Trophoblast cell (in vitro differentiated cells and primary cell): ENCODE data around the gene RNF121.

ENCODE experiments used
- DNase-seq, 2 donors: peaks; one replicate each; pipeline ENCODE4 v3.0.0-alpha.2; 2016
- H2AFZ ChIP-seq: 2 replicates; pipeline ENCODE4 v1.6.1; 2013; ENCODE audit warnings: low read length, moderate library complexity, mild to moderate bottlenecking; ENCODE audit not compliant: insufficient read depth, poor library complexity
- H2AK5ac ChIP-seq: 2 replicates; pipeline ENCODE4 v1.6.1; 2013; ENCODE audit warnings: mild to moderate bottlenecking, low read length
- H2BK120ac ChIP-seq: 2 replicates; pipeline ENCODE4 v1.6.1; 2013; ENCODE audit warnings: low read length, mild to moderate bottlenecking, moderate library complexity; ENCODE audit not compliant: insufficient read depth, poor library complexity
- H2BK12ac ChIP-seq: 2 replicates; pipeline ENCODE4 v1.6.1; 2013; ENCODE audit warnings: mild to moderate bottlenecking, low read length, moderate library complexity
- H2BK5ac ChIP-seq: 2 replicates; pipeline ENCODE4 v1.6.1; 2013; ENCODE audit warnings: low read length, low read depth, moderate library complexity, mild to moderate bottlenecking; ENCODE audit not compliant: poor library complexity
- H3K14ac ChIP-seq: 2 replicates; pipeline ENCODE4 v1.6.1; 2013; ENCODE audit warnings: mild to moderate bottlenecking, low read length
- H3K18ac ChIP-seq: 2 replicates; pipeline ENCODE4 v1.6.1; 2013; ENCODE audit warnings: mild to moderate bottlenecking, low read length
- H3K23ac ChIP-seq: 2 replicates; pipeline ENCODE4 v1.6.1; 2013; ENCODE audit warnings: low read length
- H3K27ac ChIP-seq: 2 replicates; pipeline ENCODE4 v1.5.1; 2013; ENCODE audit warnings: low read depth, mild to moderate bottlenecking, inconsistent platforms, low read length, moderate library complexity
- H3K27me3 ChIP-seq: 2 replicates; pipeline ENCODE4 v1.6.1; 2013; ENCODE audit warnings: inconsistent platforms, mild to moderate bottlenecking, low read length, moderate library complexity; ENCODE audit not compliant: insufficient read depth
- H3K36me3 ChIP-seq, 2 experiments: 1 replicate in 1 of 2; 2 replicates in 1 of 2; pipeline ENCODE4 v1.6.1; 2013; ENCODE audit warnings: low read length in 2 of 2, mild to moderate bottlenecking in 2 of 2, moderate library complexity in 1 of 2; ENCODE audit not compliant: insufficient read depth in 2 of 2, control insufficient read depth in 1 of 2
- H3K4ac ChIP-seq: 2 replicates; pipeline ENCODE4 v1.6.1; 2013; ENCODE audit warnings: low read depth, mild to moderate bottlenecking, low read length, moderate library complexity
- H3K4me1 ChIP-seq, 2 experiments: 1 replicate in 1 of 2; 2 replicates in 1 of 2; pipeline ENCODE4 v1.6.1; 2013; ENCODE audit warnings: low read length in 2 of 2, mild to moderate bottlenecking in 2 of 2, moderate library complexity in 1 of 2; ENCODE audit not compliant: insufficient read depth in 2 of 2, control insufficient read depth in 1 of 2
- H3K4me2 ChIP-seq: 2 replicates; pipeline ENCODE4 v1.6.1; 2013; ENCODE audit warnings: inconsistent platforms, mild to moderate bottlenecking, low read length, moderate library complexity
- H3K4me3 ChIP-seq: 2 replicates; pipeline ENCODE4 v1.5.1; 2013; ENCODE audit warnings: mild to moderate bottlenecking, low read depth, low read length, inconsistent platforms
- H3K79me1 ChIP-seq: one replicate; pipeline ENCODE4 v1.6.1; 2013; ENCODE audit warnings: low read length
- H3K79me2 ChIP-seq: 2 replicates; pipeline ENCODE4 v1.6.1; 2013; ENCODE audit warnings: low read length, mild to moderate bottlenecking; ENCODE audit not compliant: control insufficient read depth, insufficient read depth, poor library complexity
- H3K9ac ChIP-seq: 2 replicates; pipeline ENCODE4 v1.6.1; 2013; ENCODE audit warnings: mild to moderate bottlenecking, low read length
- H3K9me3 ChIP-seq: 2 replicates; pipeline ENCODE4 v1.6.1; 2013; ENCODE audit warnings: low read depth, mild to moderate bottlenecking, control low read depth, inconsistent platforms, low read length; ENCODE audit not compliant: insufficient read depth
- H4K12ac ChIP-seq: 2 replicates; pipeline ENCODE4 v1.6.1; 2013; ENCODE audit warnings: low read depth, mild to moderate bottlenecking, low read length, moderate library complexity
- H4K8ac ChIP-seq: 2 replicates; pipeline ENCODE4 v1.6.1; 2013; ENCODE audit warnings: low read depth, mild to moderate bottlenecking, low read length, moderate library complexity
- H4K91ac ChIP-seq: one replicate; pipeline ENCODE4 v1.6.1; 2013; ENCODE audit warnings: low read depth, mild to moderate bottlenecking, low read length, moderate library complexity
- WGBS: extraction: QIAGEN DNeasy Blood & Tissue Kit; methylation state at CpG from one replicate; pipeline ENCODE4 v1.1.7; 2013; ENCODE audit warnings: missing lambda C conversion rate; ENCODE audit not compliant: insufficient read length, insufficient coverage; ENCODE audit errors: extremely low coverage; 5-methylcytosine and 5-hydroxymethylcytosine counted together

Gene RNF121

DNA sequence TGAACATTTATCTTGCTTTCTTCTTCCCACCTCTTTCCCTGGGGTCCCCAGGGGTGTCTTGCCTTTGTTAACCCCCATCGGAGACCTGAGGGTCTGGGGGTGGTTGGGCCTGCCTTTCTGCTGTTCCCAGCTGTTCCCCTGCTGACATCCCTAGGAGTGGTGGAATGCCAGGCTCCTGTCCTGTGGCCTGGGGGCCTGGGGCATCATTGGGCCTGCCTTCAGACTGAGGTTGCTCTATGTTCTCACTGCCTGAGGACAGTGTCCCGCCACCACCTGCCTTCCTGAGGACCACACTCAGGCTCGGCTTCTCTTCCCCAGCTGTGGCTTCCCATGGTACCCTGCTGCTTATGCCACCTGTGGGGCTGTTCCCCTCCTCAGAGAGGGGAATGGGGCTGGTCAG, 68.7 kb downstream of the RNF121 start:
- no CpG with 5 or more reads among the region's 3 CpGs for WGBS

DNA sequence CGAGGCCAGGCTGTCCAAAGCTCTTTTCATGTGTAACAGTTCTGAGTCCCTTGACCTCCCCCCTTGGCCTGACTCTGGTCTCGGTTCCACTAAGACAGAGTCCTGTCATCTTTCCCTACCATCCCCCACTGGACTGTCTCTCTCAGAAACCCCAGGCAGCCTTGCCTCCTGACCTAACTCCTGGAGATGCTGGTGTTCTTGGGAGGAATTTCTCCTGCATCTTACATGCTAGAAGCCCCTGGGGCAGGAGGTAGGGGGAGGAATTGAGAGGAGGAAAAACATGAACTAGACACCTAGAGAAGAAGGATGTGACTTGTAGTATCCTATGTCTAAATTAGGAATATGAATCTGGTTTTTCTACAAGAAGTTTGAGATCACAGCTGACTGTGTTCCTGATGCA, 69.2 kb downstream of the RNF121 start:
- H4K91ac ChIP-seq: no peak overlapping the region
- no peak overlapping the region for H3K14ac ChIP-seq
- H3K27ac ChIP-seq: no peak overlapping the region
- no peak overlapping the region for H3K18ac ChIP-seq
- H3K23ac ChIP-seq: no peak overlapping the region
- H2AK5ac ChIP-seq: no peak overlapping the region
- H3K4me3 ChIP-seq: no peak overlapping the region
- no peaks in the 10 kb centered on the region for H3K79me1 ChIP-seq
- H4K12ac ChIP-seq: no peak overlapping the region
- no peaks in the 10 kb centered on the region for H3K9me3 ChIP-seq
- H2BK5ac ChIP-seq: no peak overlapping the region
- no peak overlapping the region for H2BK12ac ChIP-seq
- no peaks in the 10 kb centered on the region for H3K27me3 ChIP-seq
- no CpG with 5 or more reads among the region's 2 CpGs for WGBS
- H3K36me3 ChIP-seq: peaks cover 34 to 35% of the 10 kb centered on the region in 2 experiments
- H3K4ac ChIP-seq: no peak overlapping the region
- DNase-seq: peak; percentile 54 to 72
- H3K4me1 ChIP-seq: peaks cover 5 to 10% of the 10 kb centered on the region in 2 experiments
- no peak overlapping the region for H2BK120ac ChIP-seq
- no peak overlapping the region for H3K9ac ChIP-seq
- no peaks in the 10 kb centered on the region for H3K79me2 ChIP-seq
- no peak overlapping the region for H4K8ac ChIP-seq
- no peak overlapping the region for H2AFZ ChIP-seq
- no peak overlapping the region for H3K4me2 ChIP-seq

More for the DNA sequence above, 68.7 kb downstream of the RNF121 start:
- H3K18ac ChIP-seq: no peak overlapping the region
- no peak overlapping the region for H3K14ac ChIP-seq
- no peaks in the 10 kb centered on the region for H3K79me1 ChIP-seq
- no peak overlapping the region for H3K4ac ChIP-seq
- no peak overlapping the region for H2BK5ac ChIP-seq
- no peak overlapping the region for H3K4me3 ChIP-seq
- H2AK5ac ChIP-seq: no peak overlapping the region
- H4K91ac ChIP-seq: no peak overlapping the region
- H3K4me1 ChIP-seq: peaks cover 5 to 10% of the 10 kb centered on the region in 2 experiments
- no peak overlapping the region for H2AFZ ChIP-seq
- no peak overlapping the region for H3K9ac ChIP-seq
- H2BK12ac ChIP-seq: no peak overlapping the region
- H3K79me2 ChIP-seq: no peaks in the 10 kb centered on the region
- H3K9me3 ChIP-seq: no peaks in the 10 kb centered on the region
- H3K36me3 ChIP-seq: peaks cover 31 to 32% of the 10 kb centered on the region in 2 experiments
- no peak overlapping the region for H3K23ac ChIP-seq
- H4K12ac ChIP-seq: no peak overlapping the region
- peak; percentile 75 to 85 for DNase-seq
- H2BK120ac ChIP-seq: no peak overlapping the region
- H3K27ac ChIP-seq: no peak overlapping the region
- no peak overlapping the region for H3K4me2 ChIP-seq
- H3K27me3 ChIP-seq: no peaks in the 10 kb centered on the region
- no peak overlapping the region for H4K8ac ChIP-seq

DNA sequence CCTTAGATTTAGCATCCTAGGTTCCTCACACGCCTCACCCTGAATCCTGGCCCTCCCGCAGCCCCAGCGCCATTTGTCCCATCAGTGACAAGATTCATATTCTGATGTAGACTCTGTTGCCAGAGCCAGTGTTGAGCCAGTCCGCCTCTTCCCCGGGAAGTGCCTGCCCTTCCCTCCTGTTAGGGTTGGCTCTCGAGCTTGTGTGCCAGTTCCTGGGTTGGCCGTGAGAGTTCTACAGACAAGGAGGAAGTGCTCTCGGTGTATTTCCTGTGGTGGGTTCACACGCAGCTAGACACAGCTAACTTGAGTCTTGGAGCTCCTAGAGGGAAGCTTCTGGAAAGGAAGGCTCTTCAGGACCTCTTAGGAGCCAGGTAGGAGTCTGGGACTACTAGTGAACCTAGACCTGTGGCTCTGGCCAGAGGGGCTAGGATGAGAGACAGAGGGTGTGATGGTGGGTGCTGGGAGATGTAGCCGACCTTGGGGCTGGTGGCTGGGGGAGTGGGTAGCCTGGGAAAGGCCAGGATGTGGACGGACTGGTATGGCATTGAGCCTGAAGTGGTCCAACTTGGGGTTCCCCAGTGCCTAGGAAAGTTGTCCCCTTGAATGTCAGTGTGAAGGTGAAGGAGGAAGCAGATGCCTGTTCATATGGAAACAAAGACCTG, 69.9 kb downstream of the RNF121 start, which contains the start of gene IL18BP:
Gene IL18BP (plus strand): TSS at position 261 of the 662 bp plus-strand sequence. CDS start 1,076 bp downstream, outside the sequence.
- Histone ChIP-seq H3K4ac (no peak within 1 kb of the TSS), H2BK5ac (no peak within 1 kb of the TSS), H4K8ac (no peak within 1 kb of the TSS), H3K23ac (no peak within 1 kb of the TSS), H3K27ac (no peak within 1 kb of the TSS), H2AK5ac (no peak within 1 kb of the TSS), H4K91ac (no peak within 1 kb of the TSS), H3K4me3 (no peak within 1 kb of the TSS), H4K12ac (no peak within 1 kb of the TSS), H2BK12ac (no peak within 1 kb of the TSS), H2AFZ (no peak within 1 kb of the TSS), H3K9me3 (no peaks in the 10 kb centered on the region), H3K14ac (no peak within 1 kb of the TSS), H3K79me2 (no peaks in the 10 kb centered on the region), H3K4me1 (peaks cover 5 to 10% of the 10 kb centered on the region in 2 experiments), H3K79me1 (no peaks in the 10 kb centered on the region), H3K18ac (no peak within 1 kb of the TSS), H3K36me3 (peaks cover 42 to 43% of the 10 kb centered on the region in 2 experiments), H3K4me2 (no peak within 1 kb of the TSS), H2BK120ac (no peak within 1 kb of the TSS), H3K27me3 (no peaks in the 10 kb centered on the region), H3K9ac (no peak within 1 kb of the TSS)
- WGBS: no CpG with 5 or more reads among the region's 11 CpGs
- peak in 1 of 2 donors; percentile 27 for DNase-seq

DNA sequence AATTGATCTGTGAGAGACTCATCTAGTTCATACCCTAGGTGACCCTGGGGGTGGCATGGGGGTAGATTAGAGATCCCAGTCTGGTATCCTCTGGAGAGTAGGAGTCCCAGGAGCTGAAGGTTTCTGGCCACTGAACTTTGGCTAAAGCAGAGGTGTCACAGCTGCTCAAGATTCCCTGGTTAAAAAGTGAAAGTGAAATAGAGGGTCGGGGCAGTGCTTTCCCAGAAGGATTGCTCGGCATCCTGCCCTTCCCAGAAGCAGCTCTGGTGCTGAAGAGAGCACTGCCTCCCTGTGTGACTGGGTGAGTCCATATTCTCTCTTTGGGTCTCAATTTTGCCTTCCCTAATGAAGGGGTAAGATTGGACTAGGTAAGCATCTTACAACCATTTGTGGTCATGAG, 70.5 kb downstream of the RNF121 start:
- Histone ChIP-seq H2AK5ac (no peak overlapping the region), H3K4me3 (no peak overlapping the region), H3K4me2 (no peak overlapping the region), H4K8ac (no peak overlapping the region), H3K18ac (no peak overlapping the region), H3K14ac (no peak overlapping the region), H3K27ac (no peak overlapping the region), H2AFZ (no peak overlapping the region), H3K9me3 (no peaks in the 10 kb centered on the region), H3K23ac (no peak overlapping the region), H3K9ac (no peak overlapping the region), H4K12ac (no peak overlapping the region), H3K79me1 (no peaks in the 10 kb centered on the region), H2BK5ac (no peak overlapping the region), H3K4ac (no peak overlapping the region), H4K91ac (no peak overlapping the region), H3K27me3 (no peaks in the 10 kb centered on the region), H2BK120ac (no peak overlapping the region), H3K4me1 (peaks cover 5 to 10% of the 10 kb centered on the region in 2 experiments), H2BK12ac (no peak overlapping the region), H3K36me3 (peaks cover 47 to 48% of the 10 kb centered on the region in 2 experiments), H3K79me2 (no peaks in the 10 kb centered on the region)
- peak; percentile 59 to 61 for DNase-seq
- WGBS: no CpG with 5 or more reads among the region's 2 CpGs
